GM19351 (cell line): ENCODE results near the gene MAGEL2.
"Not testable (repeated sequence)": the region's sequence is repeated elsewhere in the genome, so short reads cannot be mapped to it uniquely, and the experiment has no call there.

Experiments
- ATAC-seq: cut with Tn5 transposase; IDR thresholded peaks from one replicate; pipeline ENCODE4 v1.9.1; 2021; ENCODE audit warnings: mild to moderate bottlenecking, moderate library complexity; ENCODE audit not compliant: unreplicated experiment

The MAGEL2 gene

GRCh38 chr15:23616536-23616935 is 31.1 kb downstream of the MAGEL2 start:
- no peak for ATAC-seq

- ATAC-seq, result no peak
These were observed 41.4 kb downstream of the MAGEL2 start for GRCh38 chr15:23606226-23606625.

GRCh38 chr15:23602124-23602523 is 45.5 kb downstream of the MAGEL2 start:
- ATAC-seq, result no peak

DNA sequence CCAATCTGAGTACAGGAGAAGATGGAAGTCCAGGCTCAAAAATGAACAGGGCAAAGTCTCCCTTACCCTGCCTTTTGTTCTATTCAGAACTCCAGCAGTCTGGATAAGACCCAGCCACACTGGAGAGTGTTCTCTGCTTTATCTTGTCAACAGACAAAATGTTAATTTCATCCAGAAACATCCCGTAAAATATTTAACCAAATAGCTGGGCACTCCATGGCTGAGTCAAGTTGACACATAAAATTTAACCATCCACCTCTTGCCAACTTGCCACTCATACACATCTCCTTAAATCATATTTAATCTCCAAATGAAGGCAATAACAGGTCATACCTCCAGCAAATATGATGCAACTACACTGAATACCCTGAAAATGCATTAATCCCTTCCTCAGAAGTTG is 48.6 kb downstream of the MAGEL2 start:
- ATAC-seq, result no peak

GRCh38 chr15:23597278-23597677 is 50.4 kb downstream of the MAGEL2 start:
- ATAC-seq, result not testable (repeated sequence)

GRCh38 chr15:23596736-23597135 is 50.9 kb downstream of the MAGEL2 start:
- ATAC-seq, result no peak

GRCh38 chr15:23595368-23595767 is 52.3 kb downstream of the MAGEL2 start:
- ATAC-seq, result no peak

DNA sequence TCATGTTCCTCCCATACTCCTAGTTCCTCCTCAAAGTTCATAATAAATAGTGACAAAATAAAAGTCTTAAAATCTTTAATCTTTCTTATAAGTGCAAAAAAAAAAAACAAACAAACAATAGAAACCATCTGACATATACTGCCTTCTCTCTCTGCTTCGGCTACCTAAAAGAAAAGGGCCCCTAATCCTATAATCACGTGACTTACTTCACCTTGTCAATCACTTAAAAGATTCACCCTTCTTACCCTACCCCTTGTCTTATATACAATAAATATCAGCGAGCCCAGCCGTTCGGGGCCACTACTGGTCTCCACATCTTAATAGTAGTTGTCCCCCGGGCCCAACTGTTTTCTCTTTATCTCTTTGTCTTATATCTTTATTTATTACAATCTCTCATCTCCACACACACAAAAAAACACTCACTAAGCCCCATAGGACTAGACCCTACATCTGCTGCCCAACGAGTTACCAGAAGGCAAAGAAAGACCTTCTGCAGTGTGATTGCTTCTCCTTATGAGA is 53.4 kb downstream of the MAGEL2 start:
- no peak for ATAC-seq
